ENCODE measurements around the gene BCAR3.

The BCAR3 gene

GRCh38 chr1:93623875-93624274, 57.8 kb downstream of the BCAR3 start:
- H3K4me1 ChIP-seq (ENCODE audit: control insufficient read depth in 1 of 2, insufficient read depth in 1 of 2, low read depth in 1 of 2, low read length in 1 of 2), result no peaks in the 10 kb centered on the region
- no peaks in the 10 kb centered on the region for H3K9me3 ChIP-seq
- H3K27ac ChIP-seq, result no peak overlapping the region
- no peak for TF ChIP-seq CTCF (IDR thresholded peaks at IDR 0.05)
- no peak overlapping the region for H3K4me3 ChIP-seq (ENCODE audit: low read depth in 1 of 2, low read length in 1 of 2)
- no peaks in the 10 kb centered on the region for H3K36me3 ChIP-seq
- no peaks in the 10 kb centered on the region for H3K27me3 ChIP-seq

- Histone ChIP-seq H3K36me3 (no peaks in the 10 kb centered on the region), H3K9me3 (no peaks in the 10 kb centered on the region), H3K27me3 (no peaks in the 10 kb centered on the region), H3K4me1 (ENCODE audit: control insufficient read depth in 1 of 2, insufficient read depth in 1 of 2, low read depth in 1 of 2, low read length in 1 of 2) (no peaks in the 10 kb centered on the region), H3K4me3 (ENCODE audit: low read depth in 1 of 2, low read length in 1 of 2) (no peak overlapping the region), H3K27ac (no peak overlapping the region)
- no peak for TF ChIP-seq CTCF (IDR thresholded peaks at IDR 0.05)
Observed at GRCh38 chr1:93623436-93623835, 58.2 kb downstream of the BCAR3 start.

- no peaks in the 10 kb centered on the region for H3K36me3 ChIP-seq
- no peaks in the 10 kb centered on the region for H3K4me1 ChIP-seq (ENCODE audit: control insufficient read depth in 1 of 2, insufficient read depth in 1 of 2, low read depth in 1 of 2, low read length in 1 of 2)
- no peaks in the 10 kb centered on the region for H3K9me3 ChIP-seq
- no peak for TF ChIP-seq CTCF (IDR thresholded peaks at IDR 0.05)
- no peak overlapping the region for H3K27ac ChIP-seq
- H3K27me3 ChIP-seq, result no peaks in the 10 kb centered on the region
- no peak overlapping the region for H3K4me3 ChIP-seq (ENCODE audit: low read depth in 1 of 2, low read length in 1 of 2)
Observed at GRCh38 chr1:93621246-93621645, 60.4 kb downstream of the BCAR3 start.

- H3K4me1 ChIP-seq (ENCODE audit: control insufficient read depth in 1 of 2, insufficient read depth in 1 of 2, low read depth in 1 of 2, low read length in 1 of 2), result no peaks in the 10 kb centered on the region
- H3K27me3 ChIP-seq, result no peaks in the 10 kb centered on the region
- TF ChIP-seq CTCF (IDR thresholded peaks at IDR 0.05), result no peak
- H3K4me3 ChIP-seq (ENCODE audit: low read depth in 1 of 2, low read length in 1 of 2), result no peak overlapping the region
- H3K36me3 ChIP-seq, result no peaks in the 10 kb centered on the region
- H3K27ac ChIP-seq, result no peak overlapping the region
- H3K9me3 ChIP-seq, result no peaks in the 10 kb centered on the region
Observed at GRCh38 chr1:93620841-93621210, 60.8 kb downstream of the BCAR3 start.

GRCh38 chr1:93620172-93620840, 61.3 kb downstream of the BCAR3 start:
- Histone ChIP-seq H3K27ac (no peak overlapping the region), H3K27me3 (no peaks in the 10 kb centered on the region), H3K4me1 (ENCODE audit: control insufficient read depth in 1 of 2, insufficient read depth in 1 of 2, low read depth in 1 of 2, low read length in 1 of 2) (no peaks in the 10 kb centered on the region), H3K9me3 (no peaks in the 10 kb centered on the region), H3K36me3 (no peaks in the 10 kb centered on the region), H3K4me3 (ENCODE audit: low read depth in 1 of 2, low read length in 1 of 2) (no peak overlapping the region)
- no peak for TF ChIP-seq CTCF (IDR thresholded peaks at IDR 0.05)

All from neutrophil (primary cell).